GM19193 (cell line): ENCODE data around the gene ZNF653.

Source experiments
- POLR2A ChIP-seq: IDR thresholded peaks from 4 replicates; pipeline ENCODE4 v1.6.1; 2011; ENCODE audit not compliant: insufficient read depth, insufficient read length; ENCODE audit errors: extremely low read depth

ZNF653 gene, protein sequence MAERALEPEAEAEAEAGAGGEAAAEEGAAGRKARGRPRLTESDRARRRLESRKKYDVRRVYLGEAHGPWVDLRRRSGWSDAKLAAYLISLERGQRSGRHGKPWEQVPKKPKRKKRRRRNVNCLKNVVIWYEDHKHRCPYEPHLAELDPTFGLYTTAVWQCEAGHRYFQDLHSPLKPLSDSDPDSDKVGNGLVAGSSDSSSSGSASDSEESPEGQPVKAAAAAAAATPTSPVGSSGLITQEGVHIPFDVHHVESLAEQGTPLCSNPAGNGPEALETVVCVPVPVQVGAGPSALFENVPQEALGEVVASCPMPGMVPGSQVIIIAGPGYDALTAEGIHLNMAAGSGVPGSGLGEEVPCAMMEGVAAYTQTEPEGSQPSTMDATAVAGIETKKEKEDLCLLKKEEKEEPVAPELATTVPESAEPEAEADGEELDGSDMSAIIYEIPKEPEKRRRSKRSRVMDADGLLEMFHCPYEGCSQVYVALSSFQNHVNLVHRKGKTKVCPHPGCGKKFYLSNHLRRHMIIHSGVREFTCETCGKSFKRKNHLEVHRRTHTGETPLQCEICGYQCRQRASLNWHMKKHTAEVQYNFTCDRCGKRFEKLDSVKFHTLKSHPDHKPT

GRCh38 chr19:11505504-11506100 lies at the start of gene ZNF653:
TSS of gene ZNF653 (minus strand) at chr19:11505839. CDS start at chr19:11505786, 53 bp downstream.
- TF ChIP-seq POLR2A, result peak; percentile 65

- TF ChIP-seq POLR2A, result no peak
These were observed 49.6 kb upstream of the ZNF653 start for GRCh38 chr19:11555246-11555645.

DNA sequence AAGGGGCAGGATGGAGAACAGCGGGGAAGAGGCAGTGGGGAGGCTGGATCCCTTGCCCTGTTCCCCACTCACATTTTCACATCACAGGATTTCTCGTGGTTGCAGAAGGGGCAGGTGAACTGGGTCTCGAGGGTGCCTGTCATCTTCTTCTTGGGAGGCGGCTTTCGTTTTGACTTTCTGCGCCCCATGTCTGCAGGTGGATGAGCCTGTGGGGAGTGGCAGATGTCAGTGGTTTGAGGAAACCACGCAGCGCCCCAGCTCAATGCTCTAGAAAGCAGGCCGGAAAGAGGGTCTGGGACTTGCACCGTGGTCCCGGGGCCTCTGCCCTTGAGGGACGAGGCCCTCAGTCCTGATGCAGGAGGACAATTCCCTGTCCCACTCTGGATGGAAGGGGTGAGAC lies 48.5 kb upstream of the ZNF653 start:
- no peak for TF ChIP-seq POLR2A

GRCh38 chr19:11552666-11553372 lies 47.2 kb upstream of the ZNF653 start:
- no peak for TF ChIP-seq POLR2A

DNA sequence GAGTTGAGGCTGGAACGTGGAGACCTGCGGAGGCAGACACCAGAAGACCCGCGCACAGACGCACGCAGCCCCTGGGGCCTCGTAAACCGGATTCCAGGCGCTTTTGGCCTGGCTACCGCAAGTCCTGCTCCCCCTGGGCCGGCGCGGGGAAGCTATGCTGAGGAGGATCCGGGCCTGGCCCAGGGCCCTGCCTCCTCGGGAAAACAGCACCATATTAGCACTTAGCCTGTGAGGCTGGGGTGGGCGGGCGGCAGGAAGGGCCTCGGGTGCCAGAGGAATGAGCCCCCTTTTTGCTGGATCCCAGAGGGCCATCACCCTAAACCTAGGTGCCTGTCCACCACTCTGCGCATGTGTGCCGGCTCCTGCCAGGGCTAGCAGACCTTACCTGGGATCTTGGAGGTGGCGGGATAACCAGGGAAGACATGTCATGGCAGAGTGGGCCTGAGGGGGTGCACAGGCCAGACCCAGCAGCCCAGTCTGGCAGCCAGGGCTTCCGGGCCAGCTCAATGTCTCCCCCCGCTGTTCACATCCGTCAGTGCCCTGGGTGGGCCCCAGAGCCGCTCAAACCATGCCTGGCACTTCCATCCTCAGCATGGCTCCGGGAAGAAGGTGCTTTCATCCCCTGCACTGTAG lies 46.1 kb upstream of the ZNF653 start:
- TF ChIP-seq POLR2A, result peak; percentile 25

GRCh38 chr19:11550265-11550664 lies 44.6 kb upstream of the ZNF653 start:
- no peak for TF ChIP-seq POLR2A

GRCh38 chr19:11549386-11549953 lies 43.8 kb upstream of the ZNF653 start:
- no peak for TF ChIP-seq POLR2A

- no peak for TF ChIP-seq POLR2A
These were observed 42.5 kb upstream of the ZNF653 start for GRCh38 chr19:11547929-11548700.

DNA sequence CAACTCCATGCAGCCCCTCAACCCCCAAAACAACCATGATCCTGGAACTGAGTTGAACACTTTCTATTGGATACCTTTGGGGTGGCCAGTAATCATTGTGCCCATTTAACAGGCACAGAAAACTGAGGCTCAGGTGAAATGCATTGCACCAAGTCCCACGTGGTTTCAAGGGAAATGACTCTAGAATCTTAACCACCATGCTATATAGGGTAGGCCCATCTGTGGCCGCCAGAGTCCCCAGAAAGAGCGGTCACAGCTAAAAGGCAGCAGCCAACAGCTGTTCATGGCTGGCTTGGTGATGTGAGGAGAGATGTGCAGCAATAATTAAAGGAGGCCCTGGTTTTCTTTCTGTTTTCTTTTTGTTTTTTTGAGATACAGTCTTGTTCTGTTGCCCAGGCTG lies 35.6 kb upstream of the ZNF653 start:
- TF ChIP-seq POLR2A, result no peak

GRCh38 chr19:11540645-11541044 lies 35.0 kb upstream of the ZNF653 start:
- TF ChIP-seq POLR2A, result no peak

DNA sequence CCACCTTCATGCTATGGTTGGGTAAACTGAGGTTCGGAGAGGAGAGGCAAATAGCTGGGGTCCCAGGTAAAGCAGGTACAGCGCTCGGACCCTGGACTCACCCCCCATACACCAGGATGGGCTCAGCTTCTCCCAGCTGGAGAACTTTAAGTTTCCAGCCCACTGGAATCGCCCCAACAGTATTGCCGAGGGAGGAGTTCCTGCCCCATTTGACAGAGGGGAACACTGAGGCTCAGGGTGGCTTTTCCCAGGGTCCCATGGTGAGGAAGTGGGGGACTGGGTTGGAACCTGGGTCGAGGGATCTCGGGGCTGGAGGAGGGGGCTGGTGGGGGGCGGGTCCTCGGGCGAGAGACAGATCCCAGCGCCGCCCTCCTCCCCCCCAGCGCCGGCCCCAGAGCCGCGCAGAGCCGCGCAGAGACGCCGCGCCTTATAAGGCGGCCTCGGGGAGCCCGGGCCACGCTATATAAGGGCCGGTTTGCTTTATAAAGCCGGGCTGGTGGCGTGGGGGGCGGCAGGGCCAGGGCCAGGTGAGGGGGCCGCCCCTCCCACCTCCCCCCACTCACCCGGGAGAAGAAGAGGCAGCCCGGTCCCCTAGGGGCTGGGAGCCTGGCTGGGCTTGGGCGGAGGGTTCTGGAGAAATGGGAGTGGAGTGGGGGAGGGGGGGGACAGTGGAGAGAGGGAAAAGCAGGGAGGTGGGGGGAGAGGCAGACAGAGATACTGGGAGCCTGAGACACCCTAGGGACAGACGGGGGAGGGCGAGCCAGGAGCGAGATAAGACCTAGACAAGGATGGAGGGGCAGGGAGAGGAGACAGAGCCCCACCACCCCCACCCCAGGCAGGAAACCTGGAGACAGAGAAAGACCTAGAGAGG lies 34.1 kb upstream of the ZNF653 start:
- no peak for TF ChIP-seq POLR2A

- no peak for TF ChIP-seq POLR2A
These were observed 32.8 kb upstream of the ZNF653 start, which contains the start of gene CNN1 for GRCh38 chr19:11538232-11539036. TSS of gene CNN1 (plus strand) at chr19:11538851. CDS start at chr19:11538928, 77 bp downstream.
